ENCODE measurements around the gene SECISBP2L.

- TF ChIP-seq CTCF (IDR thresholded peaks at IDR 0.05) (no peak), REST (IDR thresholded peaks at IDR 0.05; ENCODE audit: insufficient read depth in 1 of 2, low read depth in 2 of 2, low read length in 1 of 2) (no peak), TCF7L2 (IDR thresholded peaks at IDR 0.05; ENCODE audit: low read depth, low read length) (no peak), POLR2AphosphoS5 (IDR thresholded peaks at IDR 0.05; ENCODE audit: low read depth, low read length) (no peak)
Measured at GRCh38 chr15:49094923-49095322, 48.7 kb upstream of the SECISBP2L start.
